ENCODE measurements around the gene ALDH3B1. TPM values are rescaled to one million over a fixed set of nuclear protein-coding genes. Genes with fewer than 3 reads are reported as not detected.

ALDH3B1 gene
- total RNA-seq, 4 donors from 2014 or later, result 5.4 to 11.6 (median 6.4) TPM

GRCh38 chr11:68049509-68050370 lies 39.6 kb downstream of the ALDH3B1 start:
- no peak overlapping the region for H3K4me3 ChIP-seq (ENCODE audit: low read depth, poor library complexity, severe bottlenecking)
- TF ChIP-seq CTCF (IDR thresholded peaks at IDR 0.05) (no peak), POLR2A (IDR thresholded peaks at IDR 0.05) (no peak)
- intact Hi-C loops (cut with DNase I; ENCODE audit: low total_unique reads), result no loop called here
- 91 to 94% methylated on average over 34 to 37 of the region's 40 CpGs for WGBS, 2 donors
- DNase-seq (ENCODE audit: low spot score in 2 of 2), result no peak

DNA sequence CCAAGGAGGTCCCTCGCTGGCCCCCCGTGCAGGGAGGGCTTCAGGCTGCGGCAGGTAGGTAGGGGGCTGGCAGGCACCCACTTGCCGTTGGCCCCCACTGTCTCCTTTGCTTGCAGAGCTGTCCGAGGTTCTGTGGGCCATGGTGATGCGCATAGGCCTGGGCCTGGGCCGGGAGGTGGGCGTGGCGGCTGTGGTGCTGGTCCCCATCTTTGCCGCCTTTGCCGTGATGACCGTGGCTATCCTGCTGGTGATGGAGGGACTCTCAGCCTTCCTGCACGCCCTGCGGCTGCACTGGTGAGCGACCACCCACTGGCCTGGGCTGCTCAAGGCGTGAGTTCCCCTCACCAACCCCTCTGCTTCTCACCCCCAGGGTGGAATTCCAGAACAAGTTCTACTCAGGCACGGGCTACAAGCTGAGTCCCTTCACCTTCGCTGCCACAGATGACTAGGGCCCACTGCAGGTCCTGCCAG lies 40.3 kb downstream of the ALDH3B1 start:
- no peak for TF ChIP-seq POLR2A (IDR thresholded peaks at IDR 0.05)
- no peak for TF ChIP-seq CTCF (IDR thresholded peaks at IDR 0.05)
- WGBS, 2 donors, result 92 to 96% methylated on average over 18 of the region's 18 CpGs
- intact Hi-C loops (cut with DNase I; ENCODE audit: low total_unique reads), result no loop called here
- no peak for DNase-seq (ENCODE audit: low spot score in 2 of 2)
- H3K4me3 ChIP-seq (ENCODE audit: low read depth, poor library complexity, severe bottlenecking), result no peak overlapping the region

DNA sequence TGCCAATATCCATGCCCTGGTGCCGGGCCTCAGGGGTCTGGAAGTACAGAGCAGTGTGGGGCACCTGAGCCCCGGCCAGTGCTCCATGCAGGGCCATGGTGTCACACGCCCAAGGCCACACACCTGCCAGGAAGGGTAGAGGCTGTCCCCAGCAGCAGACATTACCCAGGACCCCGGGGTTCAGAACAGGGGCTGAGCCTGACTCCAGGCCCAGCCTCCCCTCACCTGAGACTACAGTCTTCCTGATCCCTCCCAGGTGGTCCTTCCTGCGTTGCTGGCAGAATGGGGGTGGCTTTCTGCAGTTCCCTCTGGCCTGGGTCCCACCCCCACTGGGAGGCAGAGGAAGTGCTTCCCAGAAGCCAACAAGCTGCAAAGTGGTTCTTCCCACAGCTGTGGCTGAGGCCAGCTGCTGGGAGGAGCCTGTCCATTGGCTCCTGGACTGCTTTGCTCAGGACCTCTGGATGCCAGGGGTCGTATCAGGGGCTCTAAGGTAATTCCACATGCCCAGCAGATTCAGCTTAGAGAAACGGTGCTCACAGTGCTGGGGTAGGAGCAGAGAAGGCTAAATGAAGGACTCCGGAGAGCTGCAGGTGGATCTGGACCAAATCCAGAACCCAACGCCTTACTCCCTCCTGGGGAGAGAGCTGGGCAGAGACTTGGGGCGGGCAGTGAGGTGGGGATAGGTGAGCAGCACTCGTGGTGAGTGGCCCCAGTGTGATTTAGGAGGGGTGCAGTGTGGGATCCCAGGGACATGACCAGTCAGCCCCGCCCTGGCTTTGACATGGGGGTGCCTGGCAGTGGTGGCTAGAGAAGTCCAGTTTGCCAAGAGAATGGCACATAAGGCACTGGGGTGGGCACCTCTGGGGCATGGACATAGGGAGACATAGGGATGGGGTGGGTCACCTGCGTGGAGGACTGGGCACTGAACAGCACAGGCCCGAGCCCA lies 41.3 kb downstream of the ALDH3B1 start:
- H3K4me3 ChIP-seq (ENCODE audit: low read depth, poor library complexity, severe bottlenecking), result no peak overlapping the region
- WGBS, 2 donors, result 85 to 87% methylated on average over 12 to 13 of the region's 14 CpGs
- DNase-seq (ENCODE audit: low spot score in 2 of 2), result no peak
- intact Hi-C loops (cut with DNase I; ENCODE audit: low total_unique reads), result no loop called here
- TF ChIP-seq CTCF (IDR thresholded peaks at IDR 0.05) (no peak), POLR2A (IDR thresholded peaks at IDR 0.05) (no peak)

GRCh38 chr11:68052137-68052873 lies 42.2 kb downstream of the ALDH3B1 start:
- DNase-seq (ENCODE audit: low spot score in 2 of 2), result no peak
- TF ChIP-seq CTCF (IDR thresholded peaks at IDR 0.05), result no peak
- TF ChIP-seq POLR2A (IDR thresholded peaks at IDR 0.05), result no peak
- H3K4me3 ChIP-seq (ENCODE audit: low read depth, poor library complexity, severe bottlenecking), result no peak overlapping the region
- intact Hi-C loops (cut with DNase I; ENCODE audit: low total_unique reads), result no loop called here
- WGBS, 2 donors, result 87 to 89% methylated on average over 15 of the region's 15 CpGs

- DNase-seq (ENCODE audit: low spot score in 2 of 2), result no peak
- WGBS, 2 donors, result 75 to 78% methylated on average over 8 of the region's 9 CpGs
These were observed 43.0 kb downstream of the ALDH3B1 start for GRCh38 chr11:68053117-68053516.

More at GRCh38 chr11:68053117-68053516, 43.0 kb downstream of the ALDH3B1 start:
- no peak overlapping the region for H3K4me3 ChIP-seq (ENCODE audit: low read depth, poor library complexity, severe bottlenecking)
- intact Hi-C loops (cut with DNase I; ENCODE audit: low total_unique reads), result no loop called here
- TF ChIP-seq POLR2A (IDR thresholded peaks at IDR 0.05) (no peak), CTCF (IDR thresholded peaks at IDR 0.05) (no peak)

Measured in lower leg skin (tissue), 4 donors.